Measurements from ENCODE around the gene DHX16.

Gene DHX16

GRCh38 chr6:30644769-30645168 lies 28.0 kb downstream of the DHX16 start:
- H3K4me2 ChIP-seq (ENCODE audit: low read depth, low read length, poor library complexity, severe bottlenecking) = no peak overlapping the region
- H3K79me2 ChIP-seq (ENCODE audit: insufficient read depth, low read length) = peaks cover 37% of the 10 kb centered on the region
- H3K27me3 ChIP-seq (ENCODE audit: low read length) = no peaks in the 10 kb centered on the region
- H3K9ac ChIP-seq (ENCODE audit: low read length) = 0 out of 2 replicates have a peak overlapping the region, but pooled peaks have one; percentile 2
- peaks cover 6% of the 10 kb centered on the region; the same call in 1 of the 2 replicates for H3F3A ChIP-seq (ENCODE audit: insufficient read depth)
- H3K4me3 ChIP-seq (ENCODE audit: insufficient read depth, low read length, poor library complexity, severe bottlenecking) = no peak overlapping the region
- H2AFZ ChIP-seq (ENCODE audit: low read depth, low read length, severe bottlenecking) = no peak overlapping the region
- TF ChIP-seq EZH2phosphoT487 (conservative IDR thresholded peaks at IDR 0.05; ENCODE audit: low read length) (no peak), CTCF (IDR thresholded peaks at IDR 0.05; ENCODE audit: insufficient read depth, low read length, poor library complexity, severe bottlenecking) (no peak)
- no peak overlapping the region for H3K27ac ChIP-seq (ENCODE audit: low read depth, low read length)
- peaks cover 8% of the 10 kb centered on the region; the same call in 1 of the 2 replicates for H4K20me1 ChIP-seq (ENCODE audit: low read depth, low read length)
- no peaks in the 10 kb centered on the region for H3K36me3 ChIP-seq (ENCODE audit: low read length)
- no peaks in the 10 kb centered on the region for H3K9me3 ChIP-seq (ENCODE audit: insufficient read depth, low read length)
- H3K9me2 ChIP-seq (replicated peaks; ENCODE audit: insufficient read depth, low read length) = no peaks in the 10 kb centered on the region

GRCh38 chr6:30643656-30644055 lies 29.1 kb downstream of the DHX16 start:
- no peak overlapping the region for H3K9ac ChIP-seq (ENCODE audit: low read length)
- TF ChIP-seq EZH2phosphoT487 (conservative IDR thresholded peaks at IDR 0.05; ENCODE audit: low read length) (no peak), CTCF (IDR thresholded peaks at IDR 0.05; ENCODE audit: insufficient read depth, low read length, poor library complexity, severe bottlenecking) (no peak)
- H3K36me3 ChIP-seq (ENCODE audit: low read length) = no peaks in the 10 kb centered on the region
- H3F3A ChIP-seq (ENCODE audit: insufficient read depth) = peaks cover 6% of the 10 kb centered on the region; the same call in 1 of the 2 replicates
- no peak overlapping the region for H3K4me2 ChIP-seq (ENCODE audit: low read depth, low read length, poor library complexity, severe bottlenecking)
- no peaks in the 10 kb centered on the region for H3K9me3 ChIP-seq (ENCODE audit: insufficient read depth, low read length)
- no peak overlapping the region for H3K4me3 ChIP-seq (ENCODE audit: insufficient read depth, low read length, poor library complexity, severe bottlenecking)
- peaks cover 26% of the 10 kb centered on the region for H3K79me2 ChIP-seq (ENCODE audit: insufficient read depth, low read length)
- no peaks in the 10 kb centered on the region for H3K9me2 ChIP-seq (replicated peaks; ENCODE audit: insufficient read depth, low read length)
- no peak overlapping the region for H2AFZ ChIP-seq (ENCODE audit: low read depth, low read length, severe bottlenecking)
- H3K27ac ChIP-seq (ENCODE audit: low read depth, low read length) = no peak overlapping the region
- no peaks in the 10 kb centered on the region for H3K27me3 ChIP-seq (ENCODE audit: low read length)
- H4K20me1 ChIP-seq (ENCODE audit: low read depth, low read length) = peaks cover 8% of the 10 kb centered on the region; the same call in 1 of the 2 replicates

GRCh38 chr6:30641048-30641447 lies 31.8 kb downstream of the DHX16 start:
- Histone ChIP-seq H3K4me2 (ENCODE audit: low read depth, low read length, poor library complexity, severe bottlenecking) (no peak overlapping the region), H3K79me2 (ENCODE audit: insufficient read depth, low read length) (peaks cover 5% of the 10 kb centered on the region), H3K9me3 (ENCODE audit: insufficient read depth, low read length) (no peaks in the 10 kb centered on the region), H2AFZ (ENCODE audit: low read depth, low read length, severe bottlenecking) (no peak overlapping the region), H3K27me3 (ENCODE audit: low read length) (no peaks in the 10 kb centered on the region), H3K9me2 (replicated peaks; ENCODE audit: insufficient read depth, low read length) (no peaks in the 10 kb centered on the region), H3K4me3 (ENCODE audit: insufficient read depth, low read length, poor library complexity, severe bottlenecking) (no peak overlapping the region), H3K27ac (ENCODE audit: low read depth, low read length) (no peak overlapping the region), H4K20me1 (ENCODE audit: low read depth, low read length) (no peaks in the 10 kb centered on the region; the same call in 1 of the 2 replicates), H3F3A (ENCODE audit: insufficient read depth) (no peaks in the 10 kb centered on the region), H3K36me3 (ENCODE audit: low read length) (no peaks in the 10 kb centered on the region), H3K9ac (ENCODE audit: low read length) (no peak overlapping the region)
- no peak for TF ChIP-seq CTCF (IDR thresholded peaks at IDR 0.05; ENCODE audit: insufficient read depth, low read length, poor library complexity, severe bottlenecking)
- no peak for TF ChIP-seq EZH2phosphoT487 (conservative IDR thresholded peaks at IDR 0.05; ENCODE audit: low read length)
